SKM-1 (cell line): Measurements from ENCODE around the gene ADCK2.
"Not testable (repeated sequence)": the region's sequence is repeated elsewhere in the genome, so short reads cannot be mapped to it uniquely, and the experiment has no call there.

Experiments used
- DNase-seq: peaks from one replicate; lab custom pipeline; 2025; ENCODE audit not compliant: unreplicated experiment; lab: John Stamatoyannopoulos, UW

ADCK2 gene

DNA sequence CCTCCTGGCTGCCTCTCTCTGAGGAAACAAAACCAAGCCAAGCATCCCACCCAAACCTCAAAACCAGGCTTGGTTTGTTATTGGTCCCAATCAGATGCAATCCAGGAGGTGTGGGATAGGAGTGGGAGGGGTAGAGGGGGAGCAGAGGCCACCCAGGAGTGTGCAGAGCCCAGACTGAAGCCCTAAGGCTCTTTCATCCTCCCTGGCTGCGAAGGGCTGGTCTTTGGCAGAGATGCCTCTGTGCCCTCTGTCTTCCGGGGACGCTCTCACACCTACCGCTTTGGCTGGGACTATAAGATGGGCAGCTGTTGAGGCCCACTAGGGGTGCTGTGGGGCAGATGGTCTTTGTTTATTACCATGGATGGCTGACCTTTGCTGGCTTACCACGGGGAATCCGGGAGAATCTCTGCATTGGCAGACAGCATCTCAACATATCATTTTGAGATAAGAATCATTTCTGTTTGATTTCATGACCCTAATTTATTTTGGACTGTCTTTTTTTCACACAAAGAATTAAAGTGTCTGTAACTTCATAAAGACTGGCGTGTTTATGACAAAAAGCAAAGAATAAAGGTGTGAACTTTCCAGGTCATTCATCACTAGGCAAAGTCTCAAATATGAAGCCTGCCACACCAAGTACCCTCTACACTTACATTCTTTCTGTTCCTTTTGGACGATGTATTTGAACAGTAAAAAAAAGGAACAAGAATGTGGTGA lies 25.7 kb upstream of the ADCK2 start:
- no peak for DNase-seq

DNA sequence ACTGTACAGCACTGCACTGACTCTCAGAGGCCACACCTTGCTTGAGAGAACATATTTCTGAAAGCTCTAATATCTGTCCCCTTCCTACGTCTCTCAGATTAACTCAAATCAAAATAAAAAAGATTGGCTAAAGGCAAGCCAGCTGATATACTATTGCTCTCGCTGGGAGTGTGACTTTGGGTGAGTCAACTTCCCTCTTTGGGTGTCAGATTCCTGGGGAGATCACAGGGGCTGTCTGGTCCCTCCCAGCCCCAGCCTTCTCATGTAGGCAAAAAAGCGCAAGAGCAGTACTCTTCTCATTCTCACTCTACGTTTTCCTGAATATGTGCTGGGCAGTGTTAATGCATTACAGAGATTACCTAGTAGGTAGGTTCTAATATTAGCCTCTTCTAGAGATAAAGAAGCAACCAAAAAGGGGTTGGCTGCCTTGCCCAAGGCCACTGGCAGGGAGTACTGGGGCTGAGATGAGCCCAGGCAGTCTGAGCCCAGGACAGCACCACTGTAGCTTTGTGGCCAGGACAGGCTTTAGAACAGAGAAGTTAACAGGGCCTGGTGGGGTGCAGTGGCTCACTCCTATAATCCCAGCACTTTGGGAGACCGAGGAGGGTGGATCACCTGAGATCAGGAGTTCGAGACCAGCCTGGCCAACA lies 23.1 kb upstream of the ADCK2 start:
- no peak for DNase-seq

DNA sequence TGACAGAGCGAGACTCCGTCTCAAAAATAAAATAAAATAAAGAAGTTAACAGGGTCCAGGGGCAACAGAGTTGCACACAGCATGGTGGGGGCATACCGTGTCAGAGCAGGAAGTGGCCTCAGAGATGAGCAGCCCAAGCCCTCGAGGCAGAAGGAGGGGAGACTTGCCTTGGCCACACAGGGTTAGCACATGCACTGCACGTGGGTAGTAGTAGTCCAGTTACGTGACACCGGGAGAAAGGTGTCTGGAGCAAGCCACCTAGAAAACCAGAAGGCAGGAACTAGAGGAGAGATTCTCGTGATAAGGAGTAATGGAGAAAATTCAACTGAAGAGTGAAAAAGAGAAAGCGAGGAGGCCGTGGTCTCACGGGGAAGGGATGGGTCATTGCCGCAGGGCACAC lies 22.4 kb upstream of the ADCK2 start:
- no peak for DNase-seq

DNA sequence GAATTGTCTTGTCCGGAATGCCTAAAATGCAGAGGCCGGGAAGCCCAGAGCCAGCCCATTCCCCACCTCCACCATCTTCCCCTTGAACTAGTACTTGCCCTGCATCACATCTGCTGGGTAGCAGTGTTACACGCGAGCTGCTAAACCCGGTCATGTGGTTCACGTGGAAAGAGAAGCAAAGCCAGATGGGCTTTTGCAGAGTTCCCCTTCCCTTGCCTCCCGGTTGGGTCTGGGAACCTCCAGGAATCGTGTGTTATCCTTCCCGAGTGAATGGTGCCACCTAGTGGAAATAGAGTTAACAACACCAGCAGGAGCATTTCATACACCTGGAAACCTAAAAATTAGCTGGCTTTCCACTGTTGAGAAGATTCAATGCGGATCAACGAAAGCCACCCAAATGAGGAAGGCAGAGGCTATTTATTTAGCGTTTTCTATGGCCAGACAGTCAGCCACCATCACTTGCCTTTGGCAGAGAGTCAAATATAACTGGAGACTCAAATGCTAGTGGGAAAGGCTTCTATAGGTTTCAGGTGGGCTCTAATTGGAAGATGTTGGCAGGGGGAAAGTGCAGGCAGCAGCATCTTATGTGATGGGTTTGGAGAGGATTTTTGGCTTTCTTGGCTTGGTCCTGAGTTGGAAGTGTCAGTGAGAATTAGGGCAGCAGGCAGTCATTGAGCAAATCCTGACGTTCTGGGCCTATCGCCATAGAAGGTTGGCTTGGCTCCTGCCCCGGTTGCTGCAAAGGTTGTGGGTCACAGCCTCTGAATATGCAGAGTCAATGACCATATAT lies 19.2 kb upstream of the ADCK2 start:
- DNase-seq, result no peak

DNA sequence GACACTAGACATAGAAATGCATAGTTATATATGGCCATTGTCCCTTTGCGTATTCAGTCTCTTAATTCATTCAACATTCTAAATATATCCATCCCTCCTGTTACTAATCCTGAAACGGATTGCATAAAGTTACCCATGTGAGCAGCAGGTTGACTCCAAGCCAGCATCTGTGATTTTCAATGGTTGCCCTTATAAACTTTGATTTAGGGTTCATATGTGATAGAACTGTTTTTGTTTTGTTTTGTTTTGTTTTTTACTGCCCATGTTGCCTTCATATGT lies 18.7 kb upstream of the ADCK2 start:
- no peak for DNase-seq

DNA sequence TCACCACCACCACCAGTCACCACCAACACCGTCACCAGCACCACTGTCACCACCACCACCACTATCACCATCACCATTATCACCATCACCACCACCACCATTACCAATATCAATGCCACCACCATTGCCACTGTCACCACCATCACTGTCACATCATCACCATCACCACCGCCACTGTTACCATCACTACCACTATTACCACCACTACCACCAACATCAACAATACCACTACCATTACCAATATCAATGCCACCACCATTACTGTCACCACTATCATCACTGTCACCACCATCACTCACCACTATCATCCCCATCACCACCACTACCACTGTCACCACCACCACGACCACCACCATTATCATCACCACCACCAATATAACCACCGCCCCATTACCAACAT lies 18.1 kb upstream of the ADCK2 start:
- DNase-seq, result no peak

DNA sequence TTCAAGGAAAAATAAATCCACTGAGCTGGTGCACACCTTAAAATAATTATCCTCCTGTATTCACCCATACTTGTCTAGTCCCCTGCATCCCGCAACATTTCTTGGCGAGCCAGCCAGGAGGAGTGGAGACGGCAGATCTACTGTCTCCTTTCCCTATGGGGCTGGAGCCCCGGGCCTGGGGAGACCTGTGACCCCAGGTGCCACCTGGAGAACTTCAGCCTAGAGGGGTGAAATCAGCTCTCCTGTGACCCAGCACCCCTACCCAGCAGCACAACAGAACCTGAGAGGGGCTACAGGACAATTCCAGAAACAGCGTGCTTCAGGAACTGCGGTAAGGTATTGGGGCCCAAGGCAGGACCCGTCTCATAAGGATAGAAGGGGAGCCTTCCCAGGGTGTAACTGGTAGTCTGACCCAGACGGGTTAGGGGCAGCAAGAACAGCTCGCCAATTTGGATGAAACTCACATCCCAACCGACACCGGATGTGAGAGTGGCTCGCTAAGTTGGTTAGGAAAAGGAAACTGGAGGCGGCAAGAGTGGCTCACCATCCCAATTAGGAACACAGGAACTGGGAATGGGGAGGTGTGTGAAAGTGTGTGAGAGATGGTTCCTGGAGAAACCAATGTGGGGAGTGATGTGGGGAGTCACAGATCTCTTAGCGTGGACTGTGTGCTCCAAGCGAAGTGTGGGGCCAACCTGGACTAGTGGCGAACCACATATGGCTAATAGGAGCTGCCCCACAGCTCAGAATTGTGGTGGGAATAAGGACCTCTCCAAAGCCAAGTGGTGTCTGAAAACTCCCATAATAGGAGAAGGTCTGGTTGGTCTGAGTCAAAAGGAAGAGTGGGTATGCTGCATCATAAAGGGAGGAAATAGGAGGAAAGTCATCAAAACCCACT lies 17.0 kb upstream of the ADCK2 start:
- no peak for DNase-seq

DNA sequence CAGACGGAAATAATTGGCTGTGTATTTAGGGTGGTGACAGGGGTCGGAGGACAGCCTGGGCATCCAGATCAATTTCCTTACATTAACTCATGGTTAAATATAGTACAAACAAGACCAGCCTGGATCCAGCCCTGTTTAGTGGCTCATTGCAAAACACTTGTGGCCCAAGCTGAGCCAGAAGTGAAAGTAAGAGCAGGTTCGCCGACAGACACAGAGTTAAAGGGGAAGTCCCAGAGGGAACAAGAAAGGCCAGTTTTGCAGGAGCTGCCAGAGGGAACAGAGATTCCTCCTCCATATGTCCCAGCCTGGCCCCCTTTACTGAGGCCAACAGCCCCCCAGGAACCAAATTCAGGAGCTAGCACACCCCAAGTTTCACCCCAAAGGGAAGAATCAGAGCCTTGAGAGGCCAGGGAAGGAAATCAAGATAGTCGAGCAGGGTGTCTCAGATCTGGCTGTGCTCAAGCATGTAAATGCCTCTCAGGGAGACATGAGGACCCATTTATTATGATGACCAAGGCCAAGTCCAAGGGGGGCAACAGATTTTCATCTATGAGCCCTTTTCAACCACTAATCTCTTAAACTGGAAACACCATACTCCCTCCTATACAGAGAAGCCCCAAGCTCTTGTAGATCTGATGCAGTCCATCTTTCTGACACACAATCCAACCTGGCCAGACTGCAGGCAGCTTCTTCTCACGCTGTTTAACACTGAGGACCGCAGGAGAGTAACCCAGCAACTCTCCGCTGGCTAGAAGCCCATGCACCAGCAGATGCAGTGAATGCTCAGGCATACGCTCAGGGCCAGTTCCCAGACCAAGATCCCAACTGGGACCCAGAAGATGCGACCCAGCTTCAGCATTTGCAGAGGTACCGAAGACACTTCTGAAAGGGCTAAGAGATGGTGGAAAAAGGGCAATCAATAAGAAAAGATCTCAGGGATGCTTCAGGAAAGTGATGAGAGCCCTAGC lies 15.9 kb upstream of the ADCK2 start:
- DNase-seq, result peak; percentile 94

DNA sequence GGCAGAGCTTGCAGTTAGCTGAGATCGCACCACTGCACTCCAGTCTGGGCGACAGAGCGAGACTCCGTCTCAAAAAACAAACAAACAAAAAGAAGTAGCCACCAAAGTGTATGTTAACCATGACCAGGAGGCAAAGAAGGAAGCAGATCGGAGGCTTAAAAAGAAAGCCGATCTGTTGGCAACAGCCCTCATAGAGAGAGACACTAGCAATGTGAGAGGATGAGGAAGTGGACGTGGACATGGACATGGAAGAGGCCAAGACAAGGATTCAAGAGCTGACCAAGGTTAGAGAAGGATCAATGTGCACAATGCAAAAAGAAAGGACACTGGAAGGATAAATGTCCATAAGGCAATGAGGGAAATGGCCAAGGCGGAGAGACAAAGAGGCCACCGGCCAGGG lies 14.9 kb upstream of the ADCK2 start:
- no peak for DNase-seq

DNA sequence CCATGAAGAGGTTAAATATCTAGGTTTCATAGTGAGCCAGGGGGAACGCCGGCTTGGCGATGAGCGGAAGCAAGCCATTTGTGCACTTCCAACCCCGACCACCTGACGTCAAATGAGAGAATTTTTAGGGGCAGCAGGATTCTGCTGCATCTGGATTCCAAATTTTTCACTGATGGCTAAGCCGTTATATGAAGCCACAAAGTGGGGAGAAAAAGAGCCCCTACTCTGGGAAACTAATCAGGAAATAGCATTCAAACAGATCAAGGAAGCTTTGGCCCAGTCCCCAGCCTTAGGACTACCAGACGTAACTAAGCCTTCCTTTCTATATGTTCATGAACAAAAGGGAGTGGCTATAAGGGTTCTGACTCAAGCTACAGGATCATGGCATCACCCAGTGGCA lies 12.9 kb upstream of the ADCK2 start:
- no peak for DNase-seq

DNA sequence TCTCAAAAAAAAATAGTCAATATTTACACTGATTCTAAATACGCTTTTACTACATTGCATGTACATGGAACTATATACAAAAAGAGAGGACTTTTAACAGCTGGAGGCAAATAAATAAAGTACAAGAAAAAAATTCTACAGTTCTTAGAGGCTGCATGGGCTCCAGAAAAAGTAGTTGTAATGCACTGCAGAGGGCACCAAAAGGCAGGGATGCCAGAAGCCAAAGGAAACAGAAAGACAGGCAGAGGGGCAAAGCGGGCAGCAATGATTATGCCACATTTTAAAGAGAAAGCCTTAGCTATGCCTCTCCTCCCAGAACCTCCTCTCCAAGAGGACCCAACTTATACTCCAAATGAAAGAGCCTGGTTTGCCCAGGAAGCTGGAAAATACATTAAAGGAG lies 11.6 kb upstream of the ADCK2 start:
- DNase-seq, result no peak

DNA sequence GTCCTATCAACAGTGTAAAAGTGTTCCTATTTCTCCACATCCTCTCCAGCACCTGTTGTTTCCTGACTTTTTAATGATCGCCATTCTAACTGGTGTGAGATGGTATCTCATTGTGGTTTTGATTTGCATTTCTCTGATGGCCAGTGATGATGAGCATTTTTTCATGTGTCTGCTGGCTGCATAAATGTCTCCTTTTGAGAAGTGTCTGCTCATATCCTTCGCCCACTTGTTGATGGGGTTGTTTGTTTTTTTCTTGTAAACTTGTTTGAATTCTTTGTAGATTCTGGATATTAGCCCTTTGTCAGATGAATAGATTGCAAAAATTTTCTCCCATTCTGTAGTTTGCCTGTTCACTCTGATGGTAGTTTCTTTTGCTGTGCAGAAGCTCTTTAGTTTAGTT lies 9.8 kb upstream of the ADCK2 start:
- not testable (repeated sequence) for DNase-seq

DNA sequence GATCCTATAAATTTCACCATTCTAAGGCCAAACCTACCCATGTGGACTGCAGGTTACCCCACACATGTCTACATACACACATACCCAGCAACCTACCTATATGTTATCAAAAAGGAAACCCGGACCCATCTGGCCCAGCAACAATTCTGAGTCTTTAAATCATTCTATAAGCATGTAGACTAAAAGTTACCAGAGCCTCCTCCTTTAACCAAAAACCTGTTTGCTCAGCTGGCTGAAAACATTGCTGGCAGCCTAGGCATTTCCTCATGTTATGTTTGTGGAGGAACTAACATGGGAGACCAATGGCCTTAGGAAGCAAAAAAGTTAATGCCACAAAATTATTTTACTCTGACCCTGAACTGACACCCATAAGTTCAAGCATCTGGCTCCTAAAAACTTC lies 5.3 kb upstream of the ADCK2 start:
- no peak for DNase-seq

DNA sequence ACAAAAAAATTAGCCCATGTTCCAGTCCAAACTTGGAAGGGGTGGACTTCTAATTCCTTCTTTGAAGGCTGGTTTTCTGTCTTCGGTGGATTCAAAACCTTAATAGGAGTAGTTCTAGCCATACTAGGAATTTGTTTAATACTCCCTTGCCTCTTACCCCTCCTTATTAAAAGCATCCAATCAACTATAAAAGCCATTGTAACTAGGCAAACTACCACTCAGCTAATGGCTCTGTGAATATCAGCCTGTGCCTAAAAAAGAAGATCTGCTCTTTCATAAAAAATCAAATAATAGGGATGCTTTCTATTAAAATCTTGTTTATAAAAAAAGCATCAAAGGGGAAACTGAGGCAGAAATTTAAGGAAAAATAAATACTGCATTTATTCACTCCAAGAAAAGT lies 4.1 kb upstream of the ADCK2 start:
- DNase-seq, result no peak

DNA sequence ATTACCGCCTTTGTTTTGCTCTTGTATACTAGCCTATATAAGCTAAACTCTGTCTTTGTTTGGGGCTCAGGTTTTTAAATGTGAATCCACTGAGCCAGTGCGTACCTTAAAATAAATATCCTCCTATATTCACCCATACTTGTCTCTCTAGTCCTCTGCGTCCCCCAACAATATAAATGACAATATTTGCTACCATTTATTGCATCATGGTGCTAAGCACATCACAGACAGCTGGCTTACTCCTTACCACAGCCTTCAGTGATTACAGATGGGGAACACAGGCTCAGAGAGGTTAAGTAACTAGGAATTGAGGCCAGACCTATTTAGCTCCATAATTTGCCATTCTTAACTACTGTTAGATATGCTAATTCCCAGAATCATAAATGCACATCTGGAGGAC lies 3.4 kb upstream of the ADCK2 start:
- no peak for DNase-seq

DNA sequence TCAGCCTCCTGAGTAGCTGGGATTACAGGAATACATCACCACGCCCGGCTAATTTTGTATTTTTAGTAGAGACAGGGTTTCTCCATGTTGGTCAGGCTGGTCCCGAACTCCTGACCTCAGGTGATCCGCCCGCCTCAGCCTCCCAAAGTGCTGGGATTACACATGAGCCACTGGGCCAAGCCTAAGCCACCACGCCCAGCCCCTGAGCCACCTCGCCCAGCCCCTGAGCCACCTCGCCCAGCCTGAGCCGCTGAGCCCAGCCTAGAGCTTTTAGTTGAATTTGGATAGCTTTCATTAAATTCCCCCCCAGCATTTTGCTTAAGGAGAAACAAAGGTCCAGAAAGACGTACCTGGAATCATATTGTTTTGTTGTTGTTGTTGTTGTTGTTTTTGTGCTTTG lies 2.9 kb upstream of the ADCK2 start:
- DNase-seq, result not testable (repeated sequence)

DNA sequence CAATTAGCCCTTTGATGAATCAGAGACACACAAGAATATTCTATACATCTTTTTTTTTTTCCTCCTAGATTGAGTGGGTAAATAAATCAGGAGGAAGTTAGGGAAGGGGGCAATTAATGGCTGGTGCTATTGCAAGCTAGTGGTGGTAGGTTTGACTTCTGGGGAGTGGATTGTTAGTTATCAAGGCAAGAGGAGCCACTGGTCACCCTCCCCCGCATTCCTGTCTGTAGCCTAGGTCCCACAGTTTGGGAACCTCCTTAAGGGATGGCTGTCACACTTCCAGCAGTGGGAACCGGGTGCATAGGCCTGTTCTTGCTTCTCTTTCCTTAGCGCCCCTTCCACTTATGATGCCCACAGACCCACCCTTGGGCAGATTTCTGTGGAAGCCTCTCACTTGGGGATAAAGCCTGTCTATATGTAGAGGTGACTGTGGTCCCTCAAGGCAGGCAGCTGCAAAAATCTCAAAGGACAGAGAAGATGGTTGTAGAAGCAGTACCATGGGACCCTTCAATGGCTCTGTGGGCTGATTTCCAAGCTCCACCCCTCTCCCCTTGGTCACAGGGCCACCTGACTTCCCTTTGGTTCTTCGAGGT lies 2.3 kb upstream of the ADCK2 start:
- no peak for DNase-seq

DNA sequence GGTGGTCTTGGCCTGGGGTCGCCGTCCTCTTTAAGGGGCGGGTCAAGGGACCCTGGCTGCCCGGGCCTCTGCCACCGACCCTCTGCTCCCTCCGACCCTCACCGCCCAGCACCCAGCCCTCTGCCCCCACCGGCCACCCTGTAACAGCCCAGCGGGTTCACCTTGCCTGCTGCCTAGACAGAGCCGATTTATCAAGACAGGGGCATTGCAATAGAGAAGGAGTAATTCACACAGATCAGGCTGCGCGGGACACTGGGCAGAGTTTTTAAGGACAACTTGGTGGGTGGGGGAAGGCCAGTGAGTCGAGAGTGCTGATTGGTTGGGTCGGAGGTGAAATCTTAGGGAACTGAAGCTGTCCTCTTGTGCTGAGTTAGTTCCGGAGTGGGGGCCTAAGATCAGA lies 779 bp upstream of the ADCK2 start:
- DNase-seq, result no peak

DNA sequence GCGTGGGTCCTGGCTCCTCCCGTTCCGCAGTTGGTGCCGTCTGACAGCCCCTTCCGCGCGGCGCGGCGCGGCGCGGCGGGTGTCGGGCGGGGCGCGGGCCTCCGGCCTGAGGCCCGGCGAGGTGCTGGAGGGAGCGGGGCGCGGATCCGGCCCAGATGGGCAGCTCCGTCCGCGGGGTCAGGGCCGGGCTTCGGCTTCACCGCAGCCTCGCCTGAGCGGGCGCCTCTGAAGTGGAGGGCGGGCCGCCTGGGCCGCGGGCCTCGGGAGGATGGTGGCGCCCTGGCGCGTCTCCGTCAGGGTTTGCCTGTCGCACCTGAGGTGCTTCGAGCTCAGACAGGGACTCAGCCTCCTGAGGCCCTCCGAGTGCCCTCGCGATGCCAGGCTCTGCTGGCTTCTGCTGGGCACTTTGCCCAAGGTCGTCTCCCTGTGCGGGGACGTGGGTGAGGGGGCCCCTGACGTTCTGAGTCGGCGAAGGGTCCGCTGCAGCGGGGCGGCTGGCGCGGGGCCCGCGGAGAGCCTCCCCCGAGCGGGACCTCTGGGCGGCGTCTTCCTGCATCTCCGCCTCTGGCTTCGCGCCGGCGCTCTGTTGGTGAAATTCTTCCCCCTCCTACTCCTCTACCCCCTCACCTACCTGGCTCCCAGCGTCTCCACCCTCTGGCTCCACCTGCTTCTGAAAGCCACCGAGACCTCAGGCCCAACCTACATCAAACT lies 473 bp downstream of the ADCK2 start:
- DNase-seq, result no peak
